22Rv1 (cell line): ENCODE data around the gene RBKS.

Experiments
- ZFX ChIP-seq: fragments of 450-650 bp; IDR thresholded peaks from 2 replicates; pipeline ENCODE4 v1.6.1; 2017; ENCODE audit warnings: antibody characterized with exemption, borderline replicate concordance
- TF ChIP-seq, protein P1 (sequence below): fragments of 450-650 bp; IDR thresholded peaks from 2 replicates; pipeline ENCODE4 v1.5.1; 2017; ENCODE audit warnings: mild to moderate bottlenecking

DNA sequence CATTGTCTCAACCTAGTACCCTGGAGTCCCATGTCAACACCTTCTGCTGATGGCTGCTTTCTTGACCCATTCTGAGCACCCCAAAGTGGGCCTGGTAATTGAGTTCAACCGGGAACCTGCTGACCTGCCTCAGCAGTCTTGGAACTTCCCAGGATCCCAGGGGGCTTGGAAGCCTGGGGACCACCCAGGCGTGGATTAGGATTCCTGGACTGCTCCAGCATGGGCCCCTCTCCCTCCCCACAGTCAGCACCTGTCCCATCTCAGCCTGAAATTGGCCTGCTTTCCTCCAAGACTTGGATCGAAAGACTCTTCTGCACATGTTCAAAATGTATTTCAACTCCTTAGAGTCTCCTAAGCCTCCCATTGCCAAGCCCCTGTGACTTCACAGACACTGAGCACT lies 134.1 kb downstream of the RBKS start:
- TF ChIP-seq, protein P1, sequence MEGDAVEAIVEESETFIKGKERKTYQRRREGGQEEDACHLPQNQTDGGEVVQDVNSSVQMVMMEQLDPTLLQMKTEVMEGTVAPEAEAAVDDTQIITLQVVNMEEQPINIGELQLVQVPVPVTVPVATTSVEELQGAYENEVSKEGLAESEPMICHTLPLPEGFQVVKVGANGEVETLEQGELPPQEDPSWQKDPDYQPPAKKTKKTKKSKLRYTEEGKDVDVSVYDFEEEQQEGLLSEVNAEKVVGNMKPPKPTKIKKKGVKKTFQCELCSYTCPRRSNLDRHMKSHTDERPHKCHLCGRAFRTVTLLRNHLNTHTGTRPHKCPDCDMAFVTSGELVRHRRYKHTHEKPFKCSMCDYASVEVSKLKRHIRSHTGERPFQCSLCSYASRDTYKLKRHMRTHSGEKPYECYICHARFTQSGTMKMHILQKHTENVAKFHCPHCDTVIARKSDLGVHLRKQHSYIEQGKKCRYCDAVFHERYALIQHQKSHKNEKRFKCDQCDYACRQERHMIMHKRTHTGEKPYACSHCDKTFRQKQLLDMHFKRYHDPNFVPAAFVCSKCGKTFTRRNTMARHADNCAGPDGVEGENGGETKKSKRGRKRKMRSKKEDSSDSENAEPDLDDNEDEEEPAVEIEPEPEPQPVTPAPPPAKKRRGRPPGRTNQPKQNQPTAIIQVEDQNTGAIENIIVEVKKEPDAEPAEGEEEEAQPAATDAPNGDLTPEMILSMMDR, result no peak
- TF ChIP-seq ZFX, result no peak
